CD14-positive monocyte (primary cell): ENCODE measurements around the gene OCLN. TPM values are rescaled to one million over a fixed set of nuclear protein-coding genes. Genes with fewer than 3 reads are reported as not detected.
A peak's percentile ranks its signal among the peaks of the same experiment; 100 is the strongest.

Experiments
- DNase-seq, 3 donors: peaks; one replicate each; pipeline ENCODE4 v3.0.0-alpha.2; 2011 to 2022
- H2AFZ ChIP-seq: 2 replicates; pipeline ENCODE4 v1.6.0; 2012; ENCODE audit warnings: mild to moderate bottlenecking, low read depth, low read length, inconsistent platforms; ENCODE audit not compliant: insufficient read depth, poor library complexity, severe bottlenecking
- H3K27ac ChIP-seq, 2 donors: 1 replicate in 1 of 2; 2 replicates in 1 of 2; pipeline ENCODE4 v1.5.1; 2012 to 2013; ENCODE audit warnings: low read length in 2 of 2, control low read depth in 1 of 2, inconsistent platforms in 1 of 2, low read depth in 1 of 2, mild to moderate bottlenecking in 1 of 2
- H3K27me3 ChIP-seq, 2 donors: one replicate each; pipeline versions ENCODE4 v1.6.0 to v1.6.1; 2011 to 2013; ENCODE audit warnings: low read length in 2 of 2; ENCODE audit not compliant: control insufficient read depth in 2 of 2, insufficient read depth in 2 of 2
- H3K36me3 ChIP-seq, 2 donors: replicated peaks in 1 of 2; 1 replicate in 1 of 2; 2 replicates in 1 of 2; pipeline versions ENCODE4 v1.5.1 to v1.6.1; 2012 to 2013; ENCODE audit warnings: low read length in 2 of 2, control low read depth in 1 of 2, inconsistent platforms in 1 of 2, mild to moderate bottlenecking in 1 of 2; ENCODE audit not compliant: insufficient read depth in 2 of 2, control insufficient read depth in 1 of 2
- H3K4me1 ChIP-seq, 2 donors: 1 replicate in 1 of 2; 2 replicates in 1 of 2; pipeline versions ENCODE4 v1.5.1 to v1.6.1; 2012 to 2013; ENCODE audit warnings: low read length in 2 of 2, control low read depth in 1 of 2, inconsistent platforms in 1 of 2, mild to moderate bottlenecking in 1 of 2, moderate library complexity in 1 of 2; ENCODE audit not compliant: insufficient read depth in 2 of 2, control insufficient read depth in 1 of 2
- H3K4me2 ChIP-seq: replicated peaks from 2 replicates; pipeline ENCODE3; 2012; ENCODE audit warnings: low read length, moderate library complexity, mild to moderate bottlenecking; ENCODE audit not compliant: poor library complexity, severe bottlenecking; ENCODE audit errors: extremely low read depth
- H3K4me3 ChIP-seq, 3 experiments: fragments of 200-600 bp in 1 of 3; sonication (generic) in 1 of 3; replicated peaks in 1 of 3; 1 replicate in 2 of 3; 2 replicates in 1 of 3; pipeline ENCODE4 v1.5.1; 2011 to 2013; ENCODE audit warnings: low read length in 3 of 3, mild to moderate bottlenecking in 3 of 3, control low read depth in 2 of 3, low read depth in 2 of 3, inconsistent platforms in 1 of 3, moderate library complexity in 1 of 3
- H3K79me2 ChIP-seq: 2 replicates; pipeline ENCODE4 v1.6.0; 2012; ENCODE audit warnings: mild to moderate bottlenecking, control low read depth, inconsistent platforms, low read length, moderate library complexity; ENCODE audit not compliant: insufficient read depth
- H3K9ac ChIP-seq: 2 replicates; pipeline ENCODE4 v1.6.0; 2017; ENCODE audit warnings: low read length, mild to moderate bottlenecking; ENCODE audit not compliant: insufficient read depth, poor library complexity, severe bottlenecking
- H3K9me3 ChIP-seq, 2 donors: replicated peaks in 1 of 2; 1 replicate in 1 of 2; 2 replicates in 1 of 2; pipeline versions ENCODE4 v1.5.1 to v1.6.1; 2012 to 2013; ENCODE audit warnings: low read length in 2 of 2, control low read depth in 1 of 2; ENCODE audit not compliant: control insufficient read depth in 1 of 2, insufficient read depth in 1 of 2
- H4K20me1 ChIP-seq: 2 replicates; pipeline ENCODE4 v1.6.0; 2012; ENCODE audit warnings: mild to moderate bottlenecking, low read length, control low read depth, moderate library complexity; ENCODE audit not compliant: insufficient read depth
- H3K27ac Mint-ChIP-seq, 7 donors: one replicate each; pipeline ENCODE4 v1.8.0; 2020; ENCODE audit warnings: mild to moderate bottlenecking in 7 of 7, mixed read lengths in 7 of 7, moderate library complexity in 6 of 7, inconsistent platforms in 2 of 7
- H3K27me3 Mint-ChIP-seq, 3 donors: one replicate each; pipeline ENCODE4 v1.8.0; 2021 to 2022; ENCODE audit warnings: low read depth in 3 of 3, mild to moderate bottlenecking in 3 of 3, mixed read lengths in 3 of 3, moderate library complexity in 3 of 3, inconsistent platforms in 1 of 3
- H3K36me3 Mint-ChIP-seq, 2 donors: one replicate each; pipeline ENCODE4 v1.8.0; 2020; ENCODE audit warnings: mixed read lengths in 2 of 2, inconsistent platforms in 1 of 2, mild to moderate bottlenecking in 1 of 2
- H3K4me1 Mint-ChIP-seq: one replicate; pipeline ENCODE4 v1.8.0; 2020; ENCODE audit warnings: mild to moderate bottlenecking, mixed read lengths
- H3K4me3 Mint-ChIP-seq, 2 donors: one replicate each; pipeline ENCODE4 v1.8.0; 2020; ENCODE audit warnings: mild to moderate bottlenecking in 2 of 2, mixed read lengths in 2 of 2, moderate library complexity in 1 of 2
- H3K9me3 Mint-ChIP-seq, 7 donors: one replicate each; pipeline ENCODE4 v1.8.0; 2020 to 2022; ENCODE audit warnings: mixed read lengths in 7 of 7, mild to moderate bottlenecking in 6 of 7, moderate library complexity in 6 of 7, inconsistent platforms in 2 of 7
- WGBS: methylation state at CpG from one replicate; pipeline ENCODE4 v1.1.5; 2013; ENCODE audit warnings: missing lambda C conversion rate; ENCODE audit not compliant: insufficient coverage; 5-methylcytosine and 5-hydroxymethylcytosine counted together
- intact Hi-C, 2 donors: fragments of 100-400 bp; cut with micrococcal nuclease; formaldehyde crosslinking; loops; one replicate each; pipeline versions ENCODE4 v1.15.0 to v1.15.1; 2023
- polyA plus RNA-seq, 3 donors: library from polyadenylated mRNA; depleted of rRNA in 1 of 3; unstranded in 2 of 3; stranded (reverse) in 1 of 3; fragments of 300-500 nt in 2 of 3; fragments of >200 nt in 1 of 3; fragmentation: Illumina TruSeq in 2 of 3; gene quantifications; 1 replicate in 2 of 3; 2 replicates in 1 of 3; pipeline ENCODE4 v1.2.3, GENCODE V29; 2012 to 2021
- TF ChIP-seq, protein P1 (sequence below): fragments of 200-600 bp; IDR thresholded peaks from one replicate; pipeline ENCODE4 v1.8.0; 2022; ENCODE audit warnings: antibody characterized with exemption, mild to moderate bottlenecking

The OCLN gene
- polyA plus RNA-seq, 3 donors: 0.03 to 0.15 TPM; not detected in 1

DNA sequence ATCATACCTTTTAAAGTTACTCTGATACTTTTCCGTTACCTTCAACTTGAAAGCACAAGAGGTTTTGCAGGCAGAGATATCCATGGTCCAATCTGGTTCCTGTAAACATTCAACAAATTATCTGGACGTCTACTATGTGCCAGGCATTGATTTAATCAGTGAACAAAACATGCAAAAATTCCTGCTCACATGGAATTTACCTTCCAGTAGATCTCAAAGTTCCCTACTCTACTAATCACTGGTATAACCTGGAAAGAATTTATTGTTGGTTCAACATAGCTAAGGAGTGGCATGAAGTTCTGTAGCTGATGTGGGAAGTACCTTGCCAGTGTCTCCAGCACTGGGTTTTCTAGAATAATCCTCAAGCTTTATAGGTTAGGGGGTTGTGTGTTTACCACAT, 9.8 kb downstream of the OCLN start:
- 100% methylated on average over 1 of the region's 2 CpGs for WGBS
- TF ChIP-seq, protein P1, sequence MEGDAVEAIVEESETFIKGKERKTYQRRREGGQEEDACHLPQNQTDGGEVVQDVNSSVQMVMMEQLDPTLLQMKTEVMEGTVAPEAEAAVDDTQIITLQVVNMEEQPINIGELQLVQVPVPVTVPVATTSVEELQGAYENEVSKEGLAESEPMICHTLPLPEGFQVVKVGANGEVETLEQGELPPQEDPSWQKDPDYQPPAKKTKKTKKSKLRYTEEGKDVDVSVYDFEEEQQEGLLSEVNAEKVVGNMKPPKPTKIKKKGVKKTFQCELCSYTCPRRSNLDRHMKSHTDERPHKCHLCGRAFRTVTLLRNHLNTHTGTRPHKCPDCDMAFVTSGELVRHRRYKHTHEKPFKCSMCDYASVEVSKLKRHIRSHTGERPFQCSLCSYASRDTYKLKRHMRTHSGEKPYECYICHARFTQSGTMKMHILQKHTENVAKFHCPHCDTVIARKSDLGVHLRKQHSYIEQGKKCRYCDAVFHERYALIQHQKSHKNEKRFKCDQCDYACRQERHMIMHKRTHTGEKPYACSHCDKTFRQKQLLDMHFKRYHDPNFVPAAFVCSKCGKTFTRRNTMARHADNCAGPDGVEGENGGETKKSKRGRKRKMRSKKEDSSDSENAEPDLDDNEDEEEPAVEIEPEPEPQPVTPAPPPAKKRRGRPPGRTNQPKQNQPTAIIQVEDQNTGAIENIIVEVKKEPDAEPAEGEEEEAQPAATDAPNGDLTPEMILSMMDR: no peak
- no peak overlapping the region for H3K27ac Mint-ChIP-seq
- H3K9me3 Mint-ChIP-seq: peaks cover 0 to 4% (median 0%) of the 10 kb centered on the region in 7 donors
- Histone ChIP-seq H3K79me2 (no peaks in the 10 kb centered on the region), H3K9me3 (no peaks in the 10 kb centered on the region), H3K36me3 (no peaks in the 10 kb centered on the region), H2AFZ (no peak overlapping the region), H3K27ac (no peak overlapping the region), H3K4me3 (no peak overlapping the region), H3K9ac (no peak overlapping the region), H3K4me2 (no peak overlapping the region), H4K20me1 (no peaks in the 10 kb centered on the region), H3K27me3 (no peaks in the 10 kb centered on the region), H3K4me1 (no peaks in the 10 kb centered on the region)
- H3K36me3 Mint-ChIP-seq: no peaks in the 10 kb centered on the region
- intact Hi-C loops: no loop called here
- peaks cover 0 to 4% (median 0%) of the 10 kb centered on the region in 3 donors for H3K27me3 Mint-ChIP-seq
- H3K4me3 Mint-ChIP-seq: no peak overlapping the region
- no peak for DNase-seq
- H3K4me1 Mint-ChIP-seq: peaks cover 6% of the 10 kb centered on the region

DNA sequence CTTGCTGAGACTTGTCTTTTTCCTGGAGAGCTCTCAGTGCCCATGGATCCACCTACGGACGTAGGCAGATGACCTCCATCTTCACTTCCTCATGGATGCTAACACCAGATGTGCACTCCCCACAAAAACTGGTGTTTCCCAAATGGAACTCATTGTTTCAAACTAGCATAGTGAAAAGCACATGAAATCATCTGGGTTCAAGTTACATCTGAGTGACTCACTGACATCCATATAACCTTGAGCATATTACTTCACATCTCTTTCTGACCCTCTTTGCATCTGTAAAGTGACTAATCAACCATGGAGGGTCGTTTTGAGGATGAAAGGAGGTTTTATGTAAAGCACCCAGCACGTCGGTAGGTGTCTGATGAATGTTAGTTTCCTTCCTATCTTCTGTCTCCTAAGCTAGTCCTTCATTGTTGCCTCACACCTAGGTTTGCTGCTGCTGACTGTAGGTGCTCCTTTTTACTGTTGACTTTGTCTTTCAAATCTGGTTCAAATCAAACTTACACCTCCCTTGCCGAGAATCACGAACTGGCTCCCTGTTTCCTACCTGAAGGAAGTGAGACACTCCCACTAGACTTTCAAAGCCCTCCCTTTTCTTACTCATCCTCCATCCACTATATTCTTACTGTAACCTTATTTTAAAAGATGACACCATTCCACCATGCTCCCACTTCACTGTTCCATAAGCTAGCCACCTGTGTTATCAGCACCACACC, 10.3 kb downstream of the OCLN start:
- peaks cover 6% of the 10 kb centered on the region for H3K4me1 Mint-ChIP-seq
- Histone ChIP-seq H3K4me1 (no peaks in the 10 kb centered on the region), H3K79me2 (no peaks in the 10 kb centered on the region), H3K9ac (no peak overlapping the region), H3K27ac (no peak overlapping the region), H3K9me3 (no peaks in the 10 kb centered on the region), H3K4me2 (no peak overlapping the region), H3K4me3 (no peak overlapping the region), H3K36me3 (no peaks in the 10 kb centered on the region), H4K20me1 (no peaks in the 10 kb centered on the region), H3K27me3 (no peaks in the 10 kb centered on the region), H2AFZ (no peak overlapping the region)
- peaks cover 0 to 4% (median 0%) of the 10 kb centered on the region in 3 donors for H3K27me3 Mint-ChIP-seq
- peak overlapping the region in 1 of 7 donors; percentile 17 for H3K27ac Mint-ChIP-seq
- no peak overlapping the region for H3K4me3 Mint-ChIP-seq
- H3K9me3 Mint-ChIP-seq: peaks cover 0 to 4% (median 0%) of the 10 kb centered on the region in 7 donors
- 81% methylated on average over 5 of the region's 7 CpGs for WGBS
- H3K36me3 Mint-ChIP-seq: no peaks in the 10 kb centered on the region
- no peak for DNase-seq
- intact Hi-C loops: no loop called here
- TF ChIP-seq, protein P1: no peak
